AG04450 (cell line): ENCODE data around the gene PPP1R2B. TPM values are rescaled to one million over a fixed set of nuclear protein-coding genes. Genes with fewer than 3 reads are reported as not detected.

Experiments used
- CTCF ChIA-PET: fragments of 300-600, 350-600 bp; formaldehyde crosslinking; extraction: SDS; loops from one replicate; lab custom pipeline; 2022; ENCODE audit warnings: antibody characterized with exemption, inconsistent platforms; lab: Charles Lee
- POLR2A ChIA-PET: fragments of 350-600 bp; formaldehyde crosslinking; extraction: SDS; loops from one replicate; lab custom pipeline; 2021; ENCODE audit warnings: antibody characterized with exemption, inconsistent platforms; lab: Yijun Ruan, JAX
- DNase-seq: peaks from one replicate; pipeline ENCODE4 v3.0.0-alpha.2; 2011; ENCODE audit warnings: low read depth, low spot score
- H3K27ac ChIP-seq: one replicate; pipeline ENCODE4 v1.5.1; 2012; ENCODE audit warnings: low read depth, low read length, control low read depth
- H3K27me3 ChIP-seq: one replicate; pipeline ENCODE4 v1.6.0; 2012; ENCODE audit warnings: low read length; ENCODE audit not compliant: control insufficient read depth, insufficient read depth
- H3K4me3 ChIP-seq: 2 replicates; pipeline ENCODE4 v1.5.1; 2011; ENCODE audit warnings: mild to moderate bottlenecking, low read depth, low read length, control low read depth
- H3K9me3 ChIP-seq: 2 replicates; pipeline ENCODE4 v1.5.1; 2012; ENCODE audit warnings: low read length; ENCODE audit not compliant: control insufficient read depth, insufficient read depth
- CTCF ChIP-seq: IDR thresholded peaks from 2 replicates; pipeline ENCODE4 v1.5.1; 2011; ENCODE audit warnings: low read depth, low read length, control low read depth, inconsistent platforms
- polyA plus RNA-seq: library from polyadenylated mRNA; depleted of rRNA; stranded (reverse); fragments of >200 nt; gene quantifications from 2 replicates; pipeline ENCODE4 v1.2.3, GENCODE V29; 2011; rRNA removed
- small RNA-seq: library from RNA; depleted of rRNA; stranded (forward); fragments of <200 nt; gene quantifications from one replicate; pipeline ENCODE3, GENCODE V24; 2012; ENCODE audit warnings: low read depth; ENCODE audit not compliant: insufficient read length

Gene PPP1R2B
- polyA plus RNA-seq, 1 experiment: not detected

DNA sequence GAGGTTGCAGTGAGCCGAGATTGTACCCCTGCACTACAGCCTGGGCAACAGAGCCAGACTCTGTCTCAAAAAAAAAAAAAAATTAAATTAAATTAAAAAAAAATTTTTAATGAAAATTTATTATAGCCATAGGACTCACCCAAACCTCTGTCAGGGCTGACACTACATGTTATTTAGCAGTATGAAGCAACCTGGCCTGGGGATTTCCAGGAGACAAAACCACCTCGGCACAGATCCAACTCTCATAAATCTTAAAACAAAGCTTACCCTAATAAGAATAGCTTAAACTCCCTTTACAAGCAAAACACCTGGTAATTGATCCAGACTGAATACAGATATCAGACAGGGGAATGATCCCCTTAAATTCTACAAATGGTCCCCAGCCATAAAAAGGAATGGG is 38.4 kb downstream of the PPP1R2B start:
- ChIA-PET CTCF (no interaction called here), POLR2A (no interaction called here)
- no peaks in the 10 kb centered on the region for H3K27me3 ChIP-seq
- no peak overlapping the region for H3K4me3 ChIP-seq
- H3K27ac ChIP-seq: no peak overlapping the region
- TF ChIP-seq CTCF: no peak
- peaks cover 6% of the 10 kb centered on the region; the same call in 1 of the 2 replicates for H3K9me3 ChIP-seq
- no peak for DNase-seq

DNA sequence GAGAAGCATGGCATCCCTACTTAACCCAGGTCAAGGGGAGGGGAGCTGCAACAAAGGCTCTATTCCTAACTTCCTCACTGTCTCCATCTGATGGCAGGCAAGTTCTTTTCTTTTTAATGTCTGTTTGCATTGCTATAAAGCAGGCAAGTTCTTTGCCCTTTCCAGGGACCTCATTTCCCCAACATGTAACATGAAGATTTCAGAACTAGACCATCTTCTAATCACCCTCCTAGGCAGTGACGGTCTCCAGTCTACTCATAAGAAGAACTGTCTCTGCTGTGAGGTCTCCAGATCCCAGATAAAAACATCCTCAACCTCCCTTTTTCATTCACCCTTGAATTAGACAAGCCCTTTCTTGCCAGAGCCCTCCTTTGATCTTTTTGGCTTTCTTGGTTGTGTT is 42.1 kb downstream of the PPP1R2B start:
- no peak for TF ChIP-seq CTCF
- peaks cover 18% of the 10 kb centered on the region; the same call in 1 of the 2 replicates for H3K9me3 ChIP-seq
- H3K27me3 ChIP-seq: no peaks in the 10 kb centered on the region
- no peak overlapping the region for H3K4me3 ChIP-seq
- no peak for DNase-seq
- ChIA-PET POLR2A (no interaction called here), CTCF (no interaction called here)
- H3K27ac ChIP-seq: no peak overlapping the region

- Histone ChIP-seq H3K27me3 (no peaks in the 10 kb centered on the region), H3K4me3 (no peak overlapping the region), H3K27ac (no peak overlapping the region), H3K9me3 (peaks cover 20% of the 10 kb centered on the region; the same call in 1 of the 2 replicates)
- POLR2A ChIA-PET: no interaction called here
- no peak for TF ChIP-seq CTCF
- DNase-seq: no peak
- CTCF ChIA-PET: no interaction called here
Measured at GRCh38 chr5:156892864-156893263, 42.8 kb downstream of the PPP1R2B start.

- no peak overlapping the region for H3K27ac ChIP-seq
- ChIA-PET CTCF (no interaction called here), POLR2A (no interaction called here)
- TF ChIP-seq CTCF: no peak
- no peak overlapping the region for H3K4me3 ChIP-seq
- peaks cover 14% of the 10 kb centered on the region; the same call in 1 of the 2 replicates for H3K9me3 ChIP-seq
- no peaks in the 10 kb centered on the region for H3K27me3 ChIP-seq
- no peak for DNase-seq
Measured at GRCh38 chr5:156893517-156893916, 43.4 kb downstream of the PPP1R2B start.

- H3K27me3 ChIP-seq: no peaks in the 10 kb centered on the region
- no peak for DNase-seq
- H3K27ac ChIP-seq: no peak overlapping the region
- no peak overlapping the region for H3K4me3 ChIP-seq
- ChIA-PET CTCF (no interaction called here), POLR2A (no interaction called here)
- no peak for TF ChIP-seq CTCF
- H3K9me3 ChIP-seq: peaks cover 14% of the 10 kb centered on the region; the same call in 1 of the 2 replicates
Measured at GRCh38 chr5:156896546-156896945, 46.5 kb downstream of the PPP1R2B start.

Small RNA genes lying within 50 kb of the gene (small RNA-seq; reads per million reads assigned to genes)
- not detected for gene RNU6-556P

Other genes with a start within 250 kb of the PPP1R2B start
- not detected in 2 replicates for gene TIMD4, start 112.9 kb downstream of the PPP1R2B start, polyA plus RNA-seq
- gene HAVCR1, start 208.8 kb downstream of the PPP1R2B start, polyA plus RNA-seq: 0.29 TPM in 1 of 2 replicates, not detected in the other